Stimulated activated naive CD8-positive, alpha-beta T cell treated with anti-CD3 and anti-CD28 coated beads, Interleukin-15, Interleukin-2, amounts not matched to agents 100 U/mL and 50 U/mL, for 24 hours (primary cell): ENCODE results near the gene JAK3.
"Not testable (repeated sequence)": the region's sequence is repeated elsewhere in the genome, so short reads cannot be mapped to it uniquely, and the experiment has no call there.

ENCODE experiments used
- ATAC-seq: fragments of 150-1000 bp; cut with Tn5 transposase; one replicate; pipeline ENCODE4 v1.10.0; 2021
- DNase-seq: peaks from one replicate; pipeline ENCODE4 v3.0.0; 2021

Gene JAK3

DNA sequence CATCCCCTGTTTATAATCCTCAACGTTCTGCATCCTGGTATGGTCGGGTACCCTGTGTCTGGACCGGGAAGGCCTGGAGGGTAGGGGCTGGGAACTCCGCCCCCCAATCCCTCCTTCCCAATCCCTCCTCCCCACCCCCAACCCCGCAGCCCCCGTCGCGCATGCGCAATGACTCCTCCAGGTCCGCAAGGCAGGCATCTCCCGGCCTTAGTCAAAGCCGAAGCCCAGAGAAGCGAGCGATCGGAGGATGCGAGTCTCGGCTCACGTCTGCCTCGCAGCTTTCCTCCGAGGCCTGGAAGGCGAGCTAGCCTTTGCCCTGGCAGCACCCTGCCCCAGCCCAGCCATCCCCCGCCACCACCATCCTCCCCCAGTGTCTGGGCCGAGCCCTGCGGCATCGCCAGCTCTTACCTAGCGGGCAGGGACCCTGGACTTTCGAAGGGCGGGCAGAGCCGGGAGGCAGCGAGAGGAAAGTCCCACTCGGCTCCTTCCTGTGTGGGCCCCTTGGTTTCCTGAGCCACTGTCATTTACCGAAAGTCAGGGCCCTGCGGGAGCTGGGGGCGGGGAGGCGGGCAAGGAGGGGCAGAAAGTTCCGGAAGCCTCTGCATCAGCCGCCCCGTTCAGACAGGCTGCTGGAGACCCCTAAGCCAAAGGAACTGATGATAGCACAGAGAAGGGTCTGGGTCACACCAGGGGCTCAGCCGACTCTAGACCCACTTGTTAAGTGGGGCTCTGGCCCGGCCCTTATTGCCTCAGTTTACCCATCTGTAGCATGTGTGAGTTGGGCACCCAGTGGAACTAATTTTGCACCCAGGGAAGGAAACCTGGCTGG lies at the start of gene JAK3:
Gene JAK3, minus strand, starts transcription at position 445 of the 829 bp plus-strand sequence. CDS start 3,565 bp downstream, outside the sequence.
- peak; percentile 91 for ATAC-seq
- DNase-seq: peak; percentile 92

DNA sequence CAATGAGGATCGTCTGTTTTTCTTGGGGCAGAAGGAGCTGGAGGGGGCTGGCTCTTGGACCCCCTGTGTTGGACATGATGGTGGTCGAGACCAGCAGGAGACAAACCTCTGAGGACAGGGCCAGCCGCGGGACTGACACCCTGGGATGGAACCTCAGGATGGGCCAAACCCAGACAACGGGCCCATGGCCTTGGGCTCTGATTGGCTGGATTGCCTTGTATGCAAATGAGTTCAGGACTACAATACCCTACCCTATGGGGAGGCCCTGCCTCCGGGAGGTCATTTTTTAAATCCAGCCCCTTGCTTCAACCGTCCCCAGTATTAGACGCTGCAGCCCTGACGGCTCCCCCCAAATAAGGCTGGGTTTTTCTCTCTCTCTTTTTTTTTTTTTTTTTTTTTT lies 46.0 kb upstream of the JAK3 start:
- DNase-seq (no peak), ATAC-seq (no peak)

DNA sequence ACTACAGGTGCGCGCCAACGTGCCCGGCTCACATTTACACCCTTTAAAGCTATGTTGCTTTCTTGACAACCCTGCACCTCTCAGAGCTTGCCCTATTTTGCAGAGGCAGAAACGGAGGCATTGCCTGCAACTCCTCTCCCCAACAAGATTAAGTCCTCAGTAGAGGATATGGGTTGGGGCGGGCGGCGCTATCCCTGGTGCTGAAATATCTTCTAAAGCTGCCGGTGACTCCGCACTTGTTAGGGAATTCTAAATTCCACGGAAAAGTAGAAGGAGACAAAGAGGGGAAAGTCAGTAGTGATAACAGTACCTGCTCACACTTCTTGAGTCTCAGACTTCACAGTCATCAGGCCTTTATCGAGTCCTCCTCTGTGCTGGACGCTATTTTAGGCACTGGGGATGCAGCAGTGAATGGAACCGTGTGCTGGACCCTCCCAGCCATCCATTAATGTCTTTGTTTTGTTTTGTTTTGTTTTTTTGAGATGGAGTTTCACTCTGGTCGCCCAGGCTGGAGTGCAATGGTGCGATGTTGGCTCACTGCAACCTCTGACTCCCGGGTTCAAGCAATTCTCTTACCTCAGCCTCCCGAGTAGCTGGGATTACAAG lies 41.9 kb upstream of the JAK3 start:
- DNase-seq: no peak
- no peak for ATAC-seq

DNA sequence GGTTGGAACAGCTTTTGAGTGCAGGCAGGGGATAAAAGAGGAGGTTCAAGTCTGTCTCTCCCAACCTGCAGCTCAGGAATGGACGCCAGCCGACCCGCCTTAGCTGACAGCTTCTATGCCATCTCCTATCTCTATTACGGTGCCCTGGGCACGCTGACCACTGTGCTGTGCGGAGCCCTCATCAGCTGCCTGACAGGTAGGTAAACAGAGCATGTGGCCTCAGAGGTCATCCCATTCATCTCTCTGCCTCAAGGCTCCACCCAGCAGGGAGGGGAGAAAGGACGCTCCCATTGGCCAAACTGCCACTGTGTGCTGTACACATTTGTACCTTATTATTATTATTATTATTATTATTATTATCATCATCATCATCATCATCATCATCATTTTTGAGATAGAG lies 40.5 kb upstream of the JAK3 start:
- no peak for ATAC-seq

GRCh38 chr19:17887221-17887620 lies 39.4 kb upstream of the JAK3 start:
- ATAC-seq, DNase-seq: not testable (repeated sequence)

More for the DNA sequence above, 40.5 kb upstream of the JAK3 start:
- no peak for DNase-seq

DNA sequence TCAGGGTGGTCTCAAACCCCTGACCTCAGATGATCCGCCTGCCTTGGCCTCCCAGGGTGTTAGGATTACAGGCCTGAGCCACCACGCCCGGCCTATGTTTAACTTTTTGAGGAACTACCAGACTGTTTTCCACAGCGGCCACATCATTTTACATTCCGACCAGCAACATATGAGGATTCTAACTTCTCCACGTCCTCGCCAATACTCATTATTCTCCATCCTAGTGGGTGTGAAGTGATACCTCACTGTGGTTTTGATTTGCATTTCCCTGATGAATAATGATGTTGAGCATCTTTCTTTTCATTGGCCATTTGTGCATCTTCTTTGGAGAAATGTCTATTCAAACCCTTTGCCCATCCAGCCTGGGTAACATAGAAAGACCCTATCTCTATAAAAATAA lies 38.7 kb upstream of the JAK3 start:
- ATAC-seq: no peak
- DNase-seq: no peak

GRCh38 chr19:17883627-17884410 lies 36.0 kb upstream of the JAK3 start:
- no peak for DNase-seq

DNA sequence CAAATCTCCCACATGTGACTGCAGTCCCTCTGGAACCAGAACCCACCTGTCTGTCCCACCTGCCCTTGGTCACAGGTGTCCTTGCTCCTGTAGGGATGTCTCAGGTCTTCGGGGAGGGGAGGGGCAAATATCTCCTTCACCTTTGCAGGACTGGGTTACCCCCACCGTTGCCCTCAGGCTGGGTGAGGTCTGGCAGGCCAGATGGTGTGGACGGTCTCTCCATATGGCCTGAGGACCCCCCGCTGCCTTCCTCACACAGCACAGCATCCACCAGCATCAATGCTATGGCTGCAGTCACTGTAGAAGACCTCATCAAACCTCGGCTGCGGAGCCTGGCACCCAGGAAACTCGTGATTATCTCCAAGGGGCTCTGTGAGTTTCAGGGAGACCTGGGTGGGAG lies 33.9 kb upstream of the JAK3 start:
- DNase-seq (no peak), ATAC-seq (no peak)

More at GRCh38 chr19:17883627-17884410, 36.0 kb upstream of the JAK3 start:
- no peak for ATAC-seq

DNA sequence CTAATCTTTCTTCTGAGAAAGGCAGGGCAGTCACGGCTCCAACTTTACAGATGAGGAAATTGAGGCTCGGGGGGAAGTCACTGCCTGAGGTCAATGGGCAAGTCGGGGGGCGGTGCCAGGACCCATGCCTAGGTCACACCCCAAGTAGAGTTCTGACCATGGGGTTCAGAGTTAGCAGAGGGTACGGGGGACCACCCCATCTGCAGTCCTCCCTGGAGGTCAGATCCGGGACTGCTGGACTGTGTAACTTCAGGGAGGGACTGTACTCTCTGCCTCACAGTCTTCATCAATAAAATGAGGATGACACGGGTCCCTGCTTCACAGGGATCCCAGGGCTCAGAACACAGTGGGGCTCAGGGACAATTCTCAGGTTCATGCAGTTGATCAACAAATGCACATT lies 31.7 kb upstream of the JAK3 start:
- DNase-seq: no peak
- ATAC-seq: no peak

GRCh38 chr19:17877696-17878095 lies 29.9 kb upstream of the JAK3 start:
- ATAC-seq (no peak), DNase-seq (no peak)

GRCh38 chr19:17874758-17875135 lies 27.0 kb upstream of the JAK3 start:
- DNase-seq: no peak
- ATAC-seq: no peak

GRCh38 chr19:17873786-17874757 lies 26.3 kb upstream of the JAK3 start:
- DNase-seq (peak; percentile 77), ATAC-seq (peak; percentile 75)

DNA sequence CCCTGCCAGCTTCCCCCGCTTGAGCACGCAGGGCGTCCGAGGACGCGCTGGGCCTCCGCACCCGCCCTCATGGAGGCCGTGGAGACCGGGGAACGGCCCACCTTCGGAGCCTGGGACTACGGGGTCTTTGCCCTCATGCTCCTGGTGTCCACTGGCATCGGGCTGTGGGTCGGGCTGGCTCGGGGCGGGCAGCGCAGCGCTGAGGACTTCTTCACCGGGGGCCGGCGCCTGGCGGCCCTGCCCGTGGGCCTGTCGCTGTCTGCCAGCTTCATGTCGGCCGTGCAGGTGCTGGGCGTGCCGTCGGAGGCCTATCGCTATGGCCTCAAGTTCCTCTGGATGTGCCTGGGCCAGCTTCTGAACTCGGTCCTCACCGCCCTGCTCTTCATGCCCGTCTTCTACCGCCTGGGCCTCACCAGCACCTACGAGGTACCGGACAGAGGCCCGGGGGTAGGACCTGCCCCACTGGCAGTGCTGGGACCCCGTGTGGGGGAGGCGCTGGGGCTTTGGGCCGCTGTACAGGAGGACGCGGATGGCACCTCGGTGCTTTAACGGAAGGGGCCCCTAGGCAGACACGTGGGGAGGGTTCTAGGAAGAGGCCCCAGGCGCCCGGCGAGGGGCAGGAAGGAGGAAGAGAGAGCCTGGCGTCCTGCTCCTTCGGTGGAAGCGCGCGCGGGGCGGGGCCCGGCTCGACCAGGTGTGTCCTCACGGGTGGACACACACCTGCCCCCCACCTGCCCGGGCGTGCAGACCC lies 24.6 kb upstream of the JAK3 start:
- DNase-seq (peak; percentile 67), ATAC-seq (peak; percentile 47)

DNA sequence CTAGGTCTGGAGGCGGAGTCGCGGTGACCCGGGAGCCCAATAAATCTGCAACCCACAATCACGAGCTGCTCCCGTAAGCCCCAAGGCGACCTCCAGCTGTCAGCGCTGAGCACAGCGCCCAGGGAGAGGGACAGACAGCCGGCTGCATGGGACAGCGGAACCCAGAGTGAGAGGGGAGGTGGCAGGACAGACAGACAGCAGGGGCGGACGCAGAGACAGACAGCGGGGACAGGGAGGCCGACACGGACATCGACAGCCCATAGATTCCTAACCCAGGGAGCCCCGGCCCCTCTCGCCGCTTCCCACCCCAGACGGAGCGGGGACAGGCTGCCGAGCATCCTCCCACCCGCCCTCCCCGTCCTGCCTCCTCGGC lies 24.1 kb upstream of the JAK3 start, which contains the start of gene SLC5A5:
Gene SLC5A5, plus strand, starts transcription at position 68 of the 373 bp plus-strand sequence. CDS start 375 bp downstream, outside the sequence.
- DNase-seq (no peak), ATAC-seq (peak; percentile 26)

DNA sequence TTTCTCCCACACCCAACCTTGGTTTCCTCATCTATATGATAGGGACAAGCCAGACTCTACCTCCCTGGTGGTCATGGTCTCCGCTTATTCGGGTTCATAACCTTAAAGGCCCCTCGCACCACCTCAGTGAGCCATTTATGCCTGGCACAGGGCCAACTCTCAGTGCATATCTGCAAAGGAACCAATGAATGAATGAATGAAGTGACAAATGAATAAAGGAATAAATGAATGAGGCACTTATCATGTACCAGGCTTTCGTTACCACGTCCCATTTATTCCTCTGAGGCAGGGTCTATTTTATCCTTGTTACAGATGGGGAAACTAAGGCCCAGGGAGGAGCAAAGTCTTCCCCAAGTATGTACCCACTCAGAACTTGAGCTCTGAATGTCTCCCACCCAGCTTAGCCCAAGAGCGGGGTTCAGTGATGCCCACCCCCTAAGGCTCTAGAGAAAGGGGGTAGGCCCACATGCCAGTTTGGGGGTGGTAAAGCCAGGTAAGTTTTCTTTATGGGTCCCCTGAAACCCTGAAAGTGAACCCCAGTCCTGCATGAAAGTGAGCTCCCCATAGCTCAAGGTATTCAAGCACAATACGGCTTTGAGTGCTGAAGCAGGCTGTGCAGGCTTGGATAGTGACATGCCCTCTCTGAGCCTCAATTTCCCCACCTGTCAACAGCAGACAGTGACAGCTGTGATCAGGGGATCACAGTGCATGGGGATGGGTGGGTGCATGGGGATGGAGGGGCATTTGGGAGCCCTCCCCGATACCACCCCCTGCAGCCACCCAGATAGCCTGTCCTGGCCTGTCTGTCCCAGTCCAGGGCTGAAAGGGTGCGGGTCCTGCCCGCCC lies 23.5 kb upstream of the JAK3 start:
- ATAC-seq: no peak

GRCh38 chr19:17869114-17869608 lies 21.4 kb upstream of the JAK3 start:
- DNase-seq: no peak
- ATAC-seq: no peak

More for the DNA sequence above, 23.5 kb upstream of the JAK3 start:
- no peak for DNase-seq

- no peak for DNase-seq
- no peak for ATAC-seq
Measured at GRCh38 chr19:17868669-17869068, 20.9 kb upstream of the JAK3 start.

DNA sequence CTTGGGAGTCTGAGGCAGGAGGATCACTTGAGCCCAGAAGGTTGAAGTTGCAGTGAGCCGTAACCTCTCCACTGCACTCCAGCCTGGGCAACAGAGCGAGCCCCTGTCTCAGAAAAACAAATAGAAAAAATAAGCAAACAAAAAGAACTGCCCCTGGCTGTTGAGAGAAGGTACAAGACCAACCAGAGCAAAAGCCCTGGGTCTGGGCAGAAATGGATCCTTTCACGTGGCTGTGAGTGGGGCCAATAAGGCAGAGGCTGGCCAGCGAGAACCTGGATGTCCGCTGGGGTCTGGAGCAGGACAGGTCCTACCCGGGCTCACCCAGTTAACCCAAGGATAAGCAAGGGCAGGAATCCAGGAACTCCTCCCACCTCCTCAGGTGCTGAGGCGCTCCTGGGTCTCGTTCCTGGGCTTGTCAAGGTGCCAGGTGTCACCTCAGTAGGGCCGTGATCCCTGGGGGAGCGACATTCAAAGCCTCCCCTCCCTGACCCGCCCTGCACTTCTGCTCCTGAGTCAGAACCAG lies 19.2 kb upstream of the JAK3 start:
- DNase-seq (no peak), ATAC-seq (no peak)

DNA sequence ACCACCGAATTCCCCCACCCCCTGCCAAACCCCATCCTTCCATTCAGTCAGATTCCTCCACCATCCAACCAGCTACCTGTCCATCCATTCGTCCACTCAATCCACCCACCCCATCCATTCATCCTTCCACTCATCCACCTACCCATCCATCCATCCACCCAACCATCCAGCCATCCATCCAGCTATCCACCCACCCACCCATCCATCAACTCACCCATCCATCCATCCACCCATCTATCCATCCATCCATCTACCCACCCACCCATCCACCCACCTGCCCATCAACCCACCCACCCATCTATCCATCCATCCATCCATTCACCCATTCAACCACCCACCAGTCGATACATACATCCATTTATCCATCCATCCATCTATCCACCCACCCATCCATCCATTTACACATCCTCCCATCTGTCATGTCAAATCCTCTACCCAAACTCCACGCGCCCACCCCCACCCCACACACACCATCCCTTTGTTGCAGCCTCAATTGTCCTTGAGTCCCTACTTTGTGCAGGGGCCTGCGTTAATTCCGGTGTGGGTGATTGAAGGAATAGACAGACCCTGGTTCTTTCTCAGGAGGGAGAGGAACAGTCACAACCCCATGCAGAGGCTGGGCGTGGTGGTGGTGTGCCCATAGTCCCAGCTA lies 18.7 kb upstream of the JAK3 start:
- ATAC-seq (no peak), DNase-seq (no peak)
